HepG2 (cell line): ENCODE data around the gene FAM170B. TPM values are rescaled to one million over a fixed set of nuclear protein-coding genes. Genes with fewer than 3 reads are reported as not detected.

Experiments used
- ATAC-seq: fragments of 200-7000 bp; cut with Tn5 transposase; 3 replicates; pipeline ENCODE4 v1.9.1; 2020; ENCODE audit warnings: mild to moderate bottlenecking, moderate library complexity
- BruUV-seq: library from RNA; stranded (reverse); fragments of 400-500 nt; replicated peaks from 2 replicates; lab custom pipeline; 2021; lab: Mats Ljungman, UMichigan
- CTCF ChIA-PET: fragments of 300-600 bp; formaldehyde crosslinking; extraction: SDS; loops from one replicate; lab custom pipeline; 2021; ENCODE audit warnings: low total read pairs, inconsistent platforms, low intra/inter-chr PET ratio; lab: Yijun Ruan, JAX
- POLR2A ChIA-PET: fragments of 350-600 bp; sonication (Branson Sonifier 250); formaldehyde crosslinking; loops from one replicate; lab custom pipeline; 2020; ENCODE audit warnings: antibody characterized with exemption, inconsistent platforms; lab: Yijun Ruan, JAX
- DNase-seq: peaks from one replicate; pipeline ENCODE4 v3.0.0-alpha.2; 2015; ENCODE audit warnings: low spot score
- FAIRE-seq: peaks from 3 replicates; lab custom pipeline; 2011; peaks lifted over from hg19 to GRCh38; lab: Jason Lieb, UNC
- H2AFZ ChIP-seq: one replicate; pipeline ENCODE4 v1.6.1; 2011; ENCODE audit warnings: low read length, inconsistent platforms
- H3K27ac ChIP-seq: fragments of 300-600 bp; 3 replicates; pipeline ENCODE4 v1.8.0; 2011; ENCODE audit warnings: mixed run types, mild to moderate bottlenecking, mixed read lengths, low read length, inconsistent platforms; ENCODE audit not compliant: insufficient read depth; ENCODE audit errors: extremely low read length
- H3K27me3 ChIP-seq, 2 experiments: fragments of 200-600 bp in 1 of 2; 2 replicates in 1 of 2; 3 replicates in 1 of 2; pipeline versions ENCODE4 v1.6.0 to v1.8.0; 2011; ENCODE audit warnings: low read length in 2 of 2, mild to moderate bottlenecking in 2 of 2, moderate library complexity in 2 of 2, inconsistent platforms in 1 of 2; ENCODE audit not compliant: insufficient read depth in 2 of 2, control insufficient read depth in 1 of 2
- H3K36me3 ChIP-seq, 2 experiments: fragments of 200-600 bp in 1 of 2; replicated peaks in 1 of 2; 2 replicates in 1 of 2; 3 replicates in 1 of 2; pipeline versions ENCODE4 v1.5.1 to v1.8.0; 2011; ENCODE audit warnings: low read length in 2 of 2, inconsistent platforms in 1 of 2; ENCODE audit not compliant: insufficient read depth in 2 of 2, control insufficient read depth in 1 of 2
- H3K4me1 ChIP-seq: 2 replicates; pipeline ENCODE4 v1.5.1; 2012; ENCODE audit warnings: low read length, inconsistent platforms; ENCODE audit not compliant: insufficient read depth
- H3K4me2 ChIP-seq: 2 replicates; pipeline ENCODE4 v1.6.0; 2011; ENCODE audit warnings: low read depth, low read length, inconsistent platforms
- H3K4me3 ChIP-seq, 3 experiments: fragments of 200-600 bp in 1 of 3; sonication (generic), shearing (Covaris generic) in 1 of 3; replicated peaks in 1 of 3; 2 replicates each; pipeline ENCODE4 v1.5.1; 2011 to 2016; ENCODE audit warnings: low read length in 3 of 3, inconsistent platforms in 2 of 3, low read depth in 2 of 3, mild to moderate bottlenecking in 2 of 3, control low read depth in 1 of 3, mixed read lengths in 1 of 3; ENCODE audit not compliant: insufficient read depth in 1 of 3
- H3K79me2 ChIP-seq: one replicate; pipeline ENCODE4 v1.6.1; 2011; ENCODE audit warnings: low read length, inconsistent platforms; ENCODE audit not compliant: insufficient read depth
- H3K9ac ChIP-seq: 2 replicates; pipeline ENCODE4 v1.6.0; 2011; ENCODE audit warnings: mild to moderate bottlenecking, low read depth, low read length, inconsistent platforms; ENCODE audit not compliant: insufficient read depth
- H3K9me3 ChIP-seq: 2 replicates; pipeline ENCODE4 v1.5.1; 2012; ENCODE audit warnings: mild to moderate bottlenecking, low read length
- H4K20me1 ChIP-seq: 2 replicates; pipeline ENCODE4 v1.6.0; 2011; ENCODE audit warnings: inconsistent platforms, mild to moderate bottlenecking, low read length, moderate library complexity; ENCODE audit not compliant: insufficient read depth
- ATF7 ChIP-seq, 2 experiments: fragments of 450-650 bp in 1 of 2; sonication (generic) in 1 of 2; formaldehyde crosslinking in 1 of 2; IDR thresholded peaks; 2 replicates each; pipeline versions ENCODE4 v1.4.0 to v1.6.1; 2016 to 2020; ENCODE audit warnings: antibody characterized with exemption in 1 of 2, mild to moderate bottlenecking in 1 of 2, missing genetic modification reagents in 1 of 2
- CHCHD3 ChIP-seq: sonication (generic); formaldehyde crosslinking; IDR thresholded peaks from 2 replicates; pipeline ENCODE4 v1.8.0; 2022; ENCODE audit warnings: mild to moderate bottlenecking, missing genetic modification reagents, moderate library complexity
- FOXC1 ChIP-seq: sonication (generic); formaldehyde crosslinking; IDR thresholded peaks from 2 replicates; pipeline ENCODE4 v1.8.0; 2022; ENCODE audit warnings: mild to moderate bottlenecking, missing genetic modification reagents, borderline replicate concordance
- KDM1A ChIP-seq: IDR thresholded peaks from 2 replicates; pipeline ENCODE4 v1.6.1; 2016; ENCODE audit warnings: missing compliant biosample characterization
- MAFF ChIP-seq: IDR thresholded peaks from 2 replicates; pipeline ENCODE4 v1.6.1; 2011; ENCODE audit warnings: low read depth, low read length, improper control_type of control experiment
- PATZ1 ChIP-seq: sonication (generic); formaldehyde crosslinking; IDR thresholded peaks from 2 replicates; pipeline ENCODE4 v1.4.0; 2020; ENCODE audit warnings: missing genetic modification reagents
- RXRA ChIP-seq: sonication (generic); formaldehyde crosslinking; IDR thresholded peaks from 2 replicates; pipeline ENCODE4 v1.5.1; 2020; ENCODE audit warnings: missing genetic modification reagents
- TAF15 ChIP-seq: fragments of 200-400 bp; formaldehyde crosslinking; IDR thresholded peaks from one replicate; pipeline ENCODE4 v1.6.1; 2018; ENCODE audit warnings: mild to moderate bottlenecking, low read depth, low read length; ENCODE audit not compliant: poor library complexity, severe bottlenecking
- ZNF350 ChIP-seq: sonication (generic); formaldehyde crosslinking; IDR thresholded peaks from 2 replicates; pipeline ENCODE4 v1.4.0; 2020; ENCODE audit warnings: mild to moderate bottlenecking, low read depth, missing genetic modification reagents, borderline replicate concordance
- ZNF432 ChIP-seq: sonication (generic); formaldehyde crosslinking; IDR thresholded peaks from 2 replicates; pipeline ENCODE4 v1.5.0; 2020; ENCODE audit warnings: missing genetic modification reagents, mild to moderate bottlenecking, borderline replicate concordance
- ZNF709 ChIP-seq: sonication (generic); formaldehyde crosslinking; IDR thresholded peaks from 2 replicates; pipeline ENCODE4 v1.5.0; 2020; ENCODE audit warnings: mild to moderate bottlenecking, missing genetic modification reagents
- ZNF773 ChIP-seq: sonication (generic); formaldehyde crosslinking; IDR thresholded peaks from 2 replicates; pipeline ENCODE4 v1.4.0; 2020; ENCODE audit warnings: missing genetic modification reagents, borderline replicate concordance
- WGBS: methylation state at CpG from one replicate; pipeline ENCODE4 v1.1.6; 2017; ENCODE audit warnings: low lambda C conversion rate; 5-methylcytosine and 5-hydroxymethylcytosine counted together
- in situ Hi-C: cut with HindIII; loops from 2 replicates; pipeline ENCODE4 v1.10.0; 2017; ENCODE audit warnings: low pct_unique_long_range_greater_than_20kb; ENCODE audit not compliant: extremely low pct_ligation_motif_present
- intact Hi-C: fragments of 100-400 bp; cut with micrococcal nuclease; formaldehyde crosslinking; loops from one replicate; pipeline ENCODE4 v1.10.0; 2022; ENCODE audit not compliant: unreplicated experiment
- polyA plus RNA-seq, 8 experiments: library from polyadenylated mRNA; depleted of rRNA in 3 of 8; stranded (reverse) in 7 of 8; unstranded in 1 of 8; fragments of >200 nt; fragmentation: Illumina TruSeq in 4 of 8; extraction: Trizol in 4 of 8; gene quantifications; 2 replicates each; pipeline versions ENCODE4 v1.2.1 to v1.2.3, GENCODE V29; 2011 to 2016; ENCODE audit warnings: low read depth in 4 of 8, missing spikeins in 1 of 8, mixed read lengths in 1 of 8; ENCODE audit not compliant: insufficient read depth in 1 of 8
- total RNA-seq, 5 experiments: library from RNA; depleted of rRNA; stranded (reverse); fragments of >200 nt; fragmentation: Illumina TruSeq; extraction: Trizol; gene quantifications; 2 replicates each; pipeline ENCODE4 v1.2.3, GENCODE V29; 2016; ENCODE audit warnings: low read depth in 1 of 5

The FAM170B gene
- total and polyA plus RNA-seq, 2 of the 13 experiments (the other 11 are each of a cell fraction or from before 2014, with no cell fraction given), result not detected

GRCh38 chr10:49131507-49132361 is 2.1 kb downstream of the FAM170B start:
- BruUV-seq, result no TSS peak
- WGBS, result 58% methylated on average over 9 of the region's 37 CpGs
- Histone ChIP-seq H2AFZ (no peak overlapping the region), H3K4me1 (no peaks in the 10 kb centered on the region), H3K27ac (no peak overlapping the region), H3K4me2 (no peak overlapping the region), H4K20me1 (no peaks in the 10 kb centered on the region), H3K4me3 (no peak overlapping the region), H3K36me3 (no peaks in the 10 kb centered on the region), H3K79me2 (no peaks in the 10 kb centered on the region), H3K9me3 (no peaks in the 10 kb centered on the region), H3K27me3 (no peaks in the 10 kb centered on the region; a peak in 2 of 5 replicates), H3K9ac (no peak overlapping the region)
- in situ Hi-C loops, result no loop called here
- POLR2A ChIA-PET, result no interaction called here
- DNase-seq, result no peak
- intact Hi-C loops, result no loop called here
- FAIRE-seq, result no peak
- ATAC-seq, result no peak
- TF ChIP-seq FOXC1 (CRISPR knock-in tag) (no peak), MAFF (no peak), ZNF773 (CRISPR knock-in tag) (no peak), ZNF709 (no peak), TAF15 (no peak), CHCHD3 (CRISPR knock-in tag) (no peak), PATZ1 (CRISPR knock-in tag) (no peak), ATF7 (IDR thresholded peaks at IDR 0.05) (no peak), ATF7 (CRISPR knock-in tag; IDR thresholded peaks at IDR 0.05) (no peak), ZNF350 (CRISPR knock-in tag) (no peak), KDM1A (no peak), ZNF432 (CRISPR knock-in tag) (no peak), RXRA (CRISPR knock-in tag) (no peak)
- CTCF ChIA-PET, result no interaction called here
